Activated CD4-positive, alpha-beta T cell treated with anti-CD3 and anti-CD28 coated beads, Interleukin-2, amount 50 U/mL, for 24 hours (primary cell): ENCODE results near the gene JUP.
"Not testable (repeated sequence)": the region's sequence is repeated elsewhere in the genome, so short reads cannot be mapped to it uniquely, and the experiment has no call there.

Source experiments
- DNase-seq, 2 donors: peaks; one replicate each; pipeline ENCODE4 v3.0.0-alpha.2; 2020; ENCODE audit warnings: low read depth in 1 of 2, low spot score in 1 of 2

JUP gene

GRCh38 chr17:41781404-41782110 is 5.0 kb downstream of the JUP start:
- no peak for DNase-seq

- no peak for DNase-seq
These were observed 6.6 kb downstream of the JUP start for GRCh38 chr17:41779954-41780353.

- no peak for DNase-seq
These were observed 8.8 kb downstream of the JUP start for GRCh38 chr17:41777574-41778188.

GRCh38 chr17:41777157-41777573 is 9.3 kb downstream of the JUP start:
- DNase-seq: no peak

DNA sequence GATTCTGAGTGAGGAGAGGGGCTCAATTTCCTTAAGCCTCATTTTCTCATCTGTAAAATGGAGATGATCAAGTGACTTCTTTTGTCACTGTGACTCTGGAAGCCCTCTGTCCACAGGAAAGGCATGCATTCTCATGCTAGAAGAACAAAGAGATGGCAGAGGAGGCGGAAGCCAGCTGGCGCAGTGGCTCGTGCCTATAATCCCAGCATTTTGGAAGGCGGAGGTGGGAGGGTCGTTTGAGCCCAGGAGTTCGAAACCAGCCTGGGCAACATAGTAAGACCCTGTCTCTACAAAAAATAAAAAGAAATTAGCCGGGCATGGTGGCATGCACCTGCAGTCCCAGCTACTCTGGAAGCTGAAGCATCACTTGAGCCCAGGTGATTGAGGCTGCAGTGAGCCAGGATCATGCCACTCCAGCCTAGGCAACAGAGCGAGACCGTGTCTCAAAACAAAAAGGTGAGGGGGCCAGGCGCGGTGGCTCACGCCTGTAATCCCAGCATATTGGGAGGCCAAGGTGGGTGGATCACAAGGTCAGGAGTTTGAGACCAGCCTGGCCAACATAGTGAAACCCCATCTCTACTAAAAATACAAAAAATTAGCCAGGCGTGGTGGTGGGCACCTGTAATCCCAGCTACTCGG is 10.1 kb downstream of the JUP start:
- not testable (repeated sequence) for DNase-seq

- DNase-seq: no peak
These were observed 10.9 kb downstream of the JUP start for GRCh38 chr17:41775394-41776226.

GRCh38 chr17:41773731-41774193 is 12.7 kb downstream of the JUP start:
- DNase-seq: no peak

GRCh38 chr17:41773190-41773588 is 13.3 kb downstream of the JUP start:
- no peak for DNase-seq

- DNase-seq: no peak
These were observed 13.8 kb downstream of the JUP start for GRCh38 chr17:41772586-41773189.

GRCh38 chr17:41772218-41772585 is 14.3 kb downstream of the JUP start:
- DNase-seq: no peak

GRCh38 chr17:41771389-41772206 is 14.9 kb downstream of the JUP start:
- no peak for DNase-seq

DNA sequence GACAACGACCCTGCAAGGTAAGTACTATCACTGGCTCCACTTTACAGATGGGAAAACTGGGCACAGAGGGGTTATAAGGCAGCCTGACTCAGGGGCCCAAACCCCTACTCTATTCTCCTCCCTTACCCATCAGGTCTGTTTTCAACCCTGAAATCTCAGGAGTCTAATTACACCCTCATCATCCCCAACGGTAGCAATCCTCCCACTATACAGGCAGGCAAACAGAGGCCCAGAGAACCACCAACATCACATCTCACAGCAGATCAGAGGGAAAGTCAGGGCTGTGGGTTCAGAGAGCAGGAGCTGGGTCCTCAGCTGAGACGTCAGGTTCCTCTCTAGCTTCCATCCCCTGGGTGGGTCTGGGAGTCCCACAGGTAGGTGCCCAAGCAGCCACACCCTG is 16.5 kb downstream of the JUP start:
- no peak for DNase-seq

DNA sequence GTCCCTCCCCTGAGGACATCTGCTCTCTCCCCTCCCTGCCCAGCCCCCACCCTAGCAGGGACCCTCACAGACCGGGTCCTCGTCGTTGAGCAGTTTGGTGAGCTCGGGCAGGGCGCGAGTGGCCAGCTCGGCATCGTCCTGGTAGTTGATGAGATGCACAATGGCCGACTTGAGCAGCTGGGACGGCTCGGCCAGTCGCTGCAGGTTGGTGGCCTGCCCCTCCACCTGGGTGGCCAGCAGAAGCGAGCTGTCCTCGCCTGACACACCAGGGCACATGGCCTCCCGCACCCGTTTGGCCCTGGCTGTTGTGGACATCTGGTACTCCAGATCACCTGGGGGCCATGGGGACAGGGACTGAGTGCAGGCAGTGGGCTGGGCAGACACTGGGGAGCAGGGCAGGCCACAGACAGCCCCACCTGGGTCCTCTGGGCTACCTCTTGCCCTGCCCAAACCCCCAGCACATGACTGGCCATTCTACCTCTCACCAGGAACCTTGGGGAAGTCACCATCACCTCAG is 17.1 kb downstream of the JUP start:
- DNase-seq: no peak

- DNase-seq: no peak
These were observed 17.7 kb downstream of the JUP start for GRCh38 chr17:41768682-41769288.

DNA sequence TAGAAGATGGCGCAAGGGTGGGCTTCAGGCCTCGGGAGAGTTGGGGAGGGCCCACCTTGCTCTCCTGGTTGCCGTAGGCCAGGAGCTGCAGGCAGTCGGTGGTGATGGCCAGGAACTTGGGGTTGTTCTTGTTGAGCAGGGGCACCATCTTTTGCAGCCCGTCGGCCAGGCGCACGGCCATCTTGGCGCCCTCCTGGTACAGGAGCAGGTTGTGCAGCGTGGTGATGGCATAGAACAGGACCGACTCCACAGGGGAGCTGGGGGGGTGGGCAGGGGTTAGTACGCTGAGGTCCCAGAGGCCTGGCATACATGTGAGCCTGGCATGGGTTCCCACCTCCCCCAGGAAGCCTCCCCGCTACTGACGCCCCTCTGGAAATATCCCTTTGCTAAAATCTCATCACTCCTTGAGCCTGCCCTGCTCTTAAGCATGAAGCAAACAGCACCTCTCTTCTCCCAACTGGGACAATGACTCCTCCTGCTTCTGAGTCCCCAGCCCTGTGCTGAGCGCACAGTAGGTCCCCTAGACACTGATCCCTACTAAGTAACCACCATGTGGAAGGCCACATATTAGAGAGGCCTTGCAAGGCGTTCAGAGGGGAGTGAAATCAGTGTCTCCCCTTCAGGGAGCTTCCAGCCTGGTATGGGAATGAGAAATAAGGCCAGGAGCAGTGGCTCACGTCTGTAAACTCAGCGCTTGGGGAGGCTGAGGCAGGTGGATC is 19.0 kb downstream of the JUP start:
- DNase-seq: no peak

GRCh38 chr17:41766135-41766534 is 20.4 kb downstream of the JUP start:
- DNase-seq: no peak

- no peak for DNase-seq
These were observed 23.2 kb downstream of the JUP start for GRCh38 chr17:41763327-41763726.

- DNase-seq: no peak
These were observed 23.7 kb downstream of the JUP start for GRCh38 chr17:41762841-41763240.

- DNase-seq: no peak
These were observed 24.1 kb downstream of the JUP start for GRCh38 chr17:41762391-41762790.
